HG02852 (cell line): ENCODE results near the gene PTX4.
A peak's percentile ranks its signal among the peaks of the same experiment; 100 is the strongest.

Source experiments
- ATAC-seq: cut with Tn5 transposase; IDR thresholded peaks from one replicate; pipeline ENCODE4 v1.9.1; 2021; ENCODE audit warnings: mild to moderate bottlenecking, moderate library complexity; ENCODE audit not compliant: unreplicated experiment

PTX4 gene

DNA sequence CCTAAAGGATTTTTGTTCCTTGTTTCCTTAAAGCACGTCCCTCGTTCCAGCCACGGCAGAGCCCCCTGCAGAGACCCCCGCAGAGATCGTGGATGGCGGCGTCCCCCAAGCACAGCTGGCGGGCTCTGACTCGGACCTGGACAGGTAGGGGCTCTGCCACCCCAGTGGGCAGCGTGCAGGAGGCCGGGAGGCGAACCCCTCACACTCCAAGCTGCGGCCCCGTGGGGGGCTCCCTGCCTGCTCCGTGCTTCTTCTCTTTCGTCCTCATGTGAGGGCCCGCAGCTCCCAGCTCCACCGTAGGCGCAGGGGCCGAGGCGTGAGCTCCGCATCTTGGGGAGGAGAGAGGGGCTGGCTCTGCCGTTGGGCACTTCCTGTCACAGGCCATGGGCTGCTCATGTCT lies 12.9 kb upstream of the PTX4 start:
- ATAC-seq = no peak

DNA sequence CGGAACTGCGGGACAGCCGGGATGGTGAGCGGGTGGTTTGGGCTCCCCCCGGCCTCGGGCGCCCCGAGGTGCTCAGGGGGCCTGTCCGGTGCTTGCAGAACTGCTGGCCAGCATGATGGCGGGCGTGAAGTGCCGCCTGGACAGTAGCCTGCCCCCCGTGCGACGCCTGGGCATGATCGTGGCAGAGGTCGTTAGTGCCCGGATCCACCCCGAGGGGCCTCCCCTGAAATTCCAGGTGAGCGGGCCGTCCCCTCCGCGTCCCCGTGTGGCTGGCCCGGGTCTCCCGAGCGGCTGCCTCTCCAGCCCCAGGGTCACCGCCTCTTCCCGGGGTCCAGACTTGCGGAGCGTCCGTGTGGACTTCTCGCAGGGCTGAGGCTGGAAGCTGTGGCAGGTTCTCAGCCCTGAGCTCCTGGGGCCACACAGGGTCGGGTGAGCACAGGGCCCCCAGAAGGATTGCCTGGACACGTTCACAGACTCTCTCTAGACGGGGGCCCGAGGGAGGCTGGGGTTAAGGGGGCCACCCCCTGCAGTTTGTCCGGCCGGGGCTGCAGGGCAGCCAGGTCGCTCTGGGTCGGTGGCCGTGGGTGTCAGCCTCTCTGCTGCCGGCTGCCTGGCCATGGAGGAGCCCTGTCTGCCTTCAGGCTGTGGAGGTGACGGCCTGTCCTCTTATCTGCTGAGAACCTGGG lies 11.9 kb upstream of the PTX4 start:
- ATAC-seq = no peak

DNA sequence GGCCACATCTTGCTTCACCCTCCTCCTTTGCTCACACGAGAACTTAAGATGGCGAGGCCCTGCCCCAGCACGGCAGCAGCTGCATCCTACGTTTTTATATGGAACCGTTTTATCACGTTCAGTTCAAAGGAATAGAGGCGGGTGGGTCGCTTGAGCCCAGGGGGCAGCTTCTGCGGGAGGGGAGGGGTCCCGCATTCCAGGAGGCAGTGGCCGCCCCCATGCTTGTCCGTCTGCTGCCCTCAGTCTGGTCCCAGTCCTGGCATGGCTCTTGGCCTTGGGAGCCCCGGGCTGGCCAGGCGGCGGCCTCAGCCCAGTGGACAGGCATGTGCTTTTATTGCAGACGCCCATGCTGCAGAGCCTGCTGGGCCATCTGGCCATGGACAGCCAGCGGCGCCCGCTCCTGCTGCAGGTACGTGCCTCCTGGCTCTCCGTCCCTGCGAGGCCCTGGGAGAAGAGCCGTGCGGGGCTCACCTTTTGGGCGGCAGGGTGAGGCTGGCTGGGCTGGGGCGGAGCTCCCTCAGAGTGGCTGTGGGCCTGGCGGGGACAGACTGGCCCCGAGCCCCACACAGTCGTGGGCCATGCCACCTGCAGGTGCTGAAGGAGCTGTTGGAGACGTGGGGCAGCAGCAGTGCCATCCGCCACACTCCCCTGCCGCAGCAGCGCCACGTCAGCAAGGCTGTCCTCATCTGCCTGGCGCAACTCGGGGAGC lies 11.2 kb upstream of the PTX4 start:
- no peak for ATAC-seq

DNA sequence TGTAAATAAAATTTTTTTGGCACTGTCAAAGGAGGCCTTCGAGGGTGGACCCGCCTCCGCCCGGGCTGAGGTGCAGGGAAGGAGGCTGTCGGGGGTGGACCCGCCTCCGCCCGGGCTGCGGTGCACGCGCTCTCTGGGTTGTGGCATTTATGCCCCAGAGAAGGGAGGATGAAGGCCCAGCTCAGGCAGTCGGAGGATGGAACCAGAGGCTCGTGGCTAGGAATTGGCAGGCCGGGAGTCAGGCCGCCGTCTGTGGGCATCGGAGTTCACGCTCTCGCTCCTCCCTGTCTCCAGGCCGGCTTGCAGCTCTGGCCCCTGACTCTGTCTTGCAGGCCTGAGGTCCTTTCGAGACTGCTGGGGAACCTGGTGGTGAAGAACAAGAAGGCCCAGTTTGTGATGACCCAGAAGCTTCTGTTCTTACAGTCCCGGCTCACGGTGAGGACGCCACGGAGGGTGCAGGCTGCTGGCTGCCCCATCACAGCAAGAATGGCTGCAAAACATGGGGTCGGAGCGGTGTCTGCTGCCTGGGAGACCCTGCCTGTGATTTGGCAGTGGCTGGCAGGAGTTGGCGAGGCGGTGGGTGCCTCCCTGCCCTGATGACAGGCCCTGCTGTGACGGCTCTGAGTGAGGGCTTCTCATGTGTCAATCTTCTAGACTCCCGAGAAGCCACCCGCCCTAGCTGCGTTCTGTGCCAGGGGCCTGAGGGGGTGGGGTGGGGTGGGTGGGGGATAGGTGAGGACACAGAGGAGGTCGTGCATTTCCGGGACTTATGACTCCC lies 10.3 kb upstream of the PTX4 start:
- ATAC-seq = no peak

- no peak for ATAC-seq
These were observed 8.4 kb upstream of the PTX4 start for GRCh38 chr16:1497014-1497598.

DNA sequence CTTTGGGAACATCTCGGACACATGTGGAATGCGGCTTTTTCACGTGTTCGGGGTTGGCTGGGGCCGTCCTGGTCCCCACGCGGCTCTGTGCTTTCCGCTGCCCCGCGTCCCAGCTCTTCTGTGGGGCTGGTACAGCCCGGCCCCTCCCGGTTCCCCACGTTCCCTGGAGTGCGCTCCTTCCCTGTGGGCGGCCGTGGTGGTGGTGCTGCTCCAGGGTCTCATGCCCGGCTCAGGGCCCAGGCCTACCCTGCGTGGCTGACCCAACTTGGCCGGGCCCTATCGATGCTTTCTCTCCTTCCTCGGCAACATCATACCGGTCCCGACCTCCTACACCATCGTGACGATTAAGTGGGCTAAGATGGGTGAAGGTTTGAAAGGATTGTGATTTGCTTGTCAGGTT lies 7.7 kb upstream of the PTX4 start:
- ATAC-seq = no peak

- ATAC-seq = no peak
These were observed 7.1 kb upstream of the PTX4 start for GRCh38 chr16:1495889-1496262.

DNA sequence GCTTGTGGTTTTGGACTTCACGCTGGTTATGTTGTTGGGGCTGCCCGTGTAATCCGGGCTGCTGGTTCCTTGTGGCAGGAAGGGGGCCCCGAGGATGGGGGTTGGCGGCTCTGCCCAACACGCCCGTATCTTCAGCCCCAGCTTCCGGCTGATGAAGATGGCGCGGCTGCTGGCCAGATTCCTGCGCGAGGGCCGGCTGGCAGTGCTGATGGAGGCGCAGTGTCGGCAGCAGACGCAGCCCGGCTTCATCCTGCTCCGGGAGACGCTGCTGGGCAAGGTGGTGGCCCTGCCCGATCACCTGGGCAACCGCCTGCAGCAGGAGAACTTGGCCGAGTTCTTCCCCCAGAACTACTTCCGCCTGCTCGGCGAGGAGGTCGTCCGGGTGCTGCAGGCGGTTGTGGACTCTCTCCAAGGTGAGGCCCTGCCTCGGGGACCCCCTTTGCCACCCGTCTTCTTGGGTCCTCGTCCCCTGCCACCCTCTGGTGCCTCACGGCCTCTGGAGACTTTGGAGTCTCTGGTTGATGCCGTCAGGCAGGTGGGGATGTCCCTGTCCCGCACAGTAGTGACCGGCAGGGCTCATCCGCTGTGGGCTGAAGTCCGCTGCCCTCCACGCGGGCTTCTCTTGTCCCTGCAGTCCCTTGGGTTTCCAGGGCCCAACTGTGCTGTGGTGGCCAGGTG lies 6.6 kb upstream of the PTX4 start:
- ATAC-seq = no peak

- ATAC-seq = no peak
These were observed 6.0 kb upstream of the PTX4 start for GRCh38 chr16:1494711-1495110.

- no peak for ATAC-seq
These were observed 5.4 kb upstream of the PTX4 start for GRCh38 chr16:1494129-1494640.

DNA sequence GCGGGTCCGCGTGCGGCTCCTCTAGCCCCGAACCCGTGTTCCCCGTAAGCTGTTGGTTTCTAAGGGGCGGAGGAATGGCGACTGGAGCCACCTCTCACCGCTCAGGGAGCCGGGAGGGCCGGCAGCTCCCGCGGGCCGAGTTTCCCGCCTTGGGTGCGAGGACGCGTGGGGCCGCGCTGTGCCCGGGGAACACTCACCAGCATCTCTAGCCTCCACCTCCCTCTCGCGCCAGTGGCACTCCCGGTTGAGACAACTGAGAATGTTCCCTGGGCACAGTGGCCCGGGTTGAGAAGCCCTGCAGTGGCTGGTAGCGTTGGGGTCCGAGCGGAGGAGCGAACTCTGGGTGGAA lies 5.0 kb upstream of the PTX4 start:
- ATAC-seq = no peak

DNA sequence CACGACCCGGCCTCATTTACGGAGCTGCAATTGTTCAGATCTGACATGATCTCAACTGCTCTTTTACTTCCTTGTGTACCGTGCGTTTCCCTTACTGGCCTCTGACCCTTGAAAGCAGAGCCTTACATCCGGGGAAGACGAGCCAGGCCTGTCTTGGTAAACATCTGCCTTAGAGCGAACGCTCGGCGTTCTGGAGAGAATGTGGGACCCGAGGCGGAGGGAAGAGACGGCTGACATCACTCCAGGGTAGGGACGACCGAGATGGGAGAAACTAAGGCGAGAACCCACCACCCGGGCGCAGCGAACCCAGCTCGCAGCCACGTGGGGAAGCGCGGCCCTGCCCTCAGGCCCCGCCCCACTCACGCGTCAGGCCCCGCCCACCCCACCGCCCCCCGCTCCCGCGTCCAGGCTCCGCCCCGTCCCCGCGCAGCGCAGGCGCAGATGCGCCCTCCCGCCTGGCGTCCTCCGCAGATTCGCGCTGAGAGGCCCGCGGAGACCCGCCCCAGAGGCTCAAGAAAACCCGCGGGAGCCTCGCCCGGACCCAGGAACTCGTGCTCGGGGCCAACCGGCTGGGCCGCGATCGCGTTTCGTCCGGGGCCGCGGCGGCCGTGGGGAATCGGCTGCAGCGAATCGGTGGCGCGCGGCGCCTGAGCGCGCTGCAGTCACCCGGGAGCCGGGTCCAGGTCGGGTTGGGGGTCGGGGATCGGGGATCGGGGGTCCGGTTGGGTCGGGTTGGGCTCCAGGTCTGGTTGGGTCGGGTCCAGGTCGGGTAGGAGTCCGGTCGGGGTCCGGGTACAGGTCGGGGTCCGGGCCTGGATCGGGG lies 4.4 kb upstream of the PTX4 start, which contains the start of gene TELO2:
TSS of gene TELO2 (plus strand) at position 438 of the 823 bp plus-strand sequence. CDS start 922 bp downstream, outside the sequence.
- peak; percentile 75 for ATAC-seq

DNA sequence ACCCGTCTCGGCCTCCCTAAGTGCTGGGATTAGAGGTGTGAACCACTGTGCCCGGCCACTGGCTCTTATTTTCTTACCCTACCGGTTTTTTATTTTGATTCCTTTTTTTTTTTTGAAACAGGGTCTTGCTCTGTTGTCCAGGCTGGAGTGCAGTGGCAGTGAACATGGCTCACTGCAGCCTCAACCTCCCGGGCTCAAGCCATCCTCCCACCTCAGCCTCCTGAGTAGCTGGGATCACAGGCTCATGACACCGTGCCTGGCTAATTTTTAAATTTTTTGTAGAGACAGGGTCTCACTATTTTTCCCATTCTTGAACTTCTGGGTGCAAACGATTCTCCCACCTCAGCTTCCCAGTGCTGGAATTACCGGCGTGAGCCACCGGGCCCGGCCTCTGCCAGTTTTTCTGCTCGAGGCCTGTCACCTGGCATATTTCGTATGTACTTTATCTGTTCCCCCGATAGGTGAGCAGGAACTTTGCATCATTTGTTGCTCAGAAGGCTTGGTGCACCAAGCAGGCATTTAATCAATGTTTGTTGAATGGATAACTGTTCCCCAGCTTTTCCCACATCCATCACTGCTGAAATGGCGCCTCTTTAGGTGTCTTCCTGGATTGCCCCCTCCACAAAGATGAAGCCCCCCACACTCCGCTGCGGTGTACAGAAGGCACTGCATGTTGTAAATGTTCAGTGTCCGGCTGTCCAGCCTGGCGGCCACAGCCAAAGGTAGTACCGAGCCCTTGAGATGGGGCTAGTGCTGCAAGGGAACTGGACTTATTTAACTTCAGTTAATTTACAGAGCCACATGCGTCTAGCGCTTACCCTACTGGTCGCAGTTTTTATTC lies 3.6 kb upstream of the PTX4 start:
- ATAC-seq = no peak

DNA sequence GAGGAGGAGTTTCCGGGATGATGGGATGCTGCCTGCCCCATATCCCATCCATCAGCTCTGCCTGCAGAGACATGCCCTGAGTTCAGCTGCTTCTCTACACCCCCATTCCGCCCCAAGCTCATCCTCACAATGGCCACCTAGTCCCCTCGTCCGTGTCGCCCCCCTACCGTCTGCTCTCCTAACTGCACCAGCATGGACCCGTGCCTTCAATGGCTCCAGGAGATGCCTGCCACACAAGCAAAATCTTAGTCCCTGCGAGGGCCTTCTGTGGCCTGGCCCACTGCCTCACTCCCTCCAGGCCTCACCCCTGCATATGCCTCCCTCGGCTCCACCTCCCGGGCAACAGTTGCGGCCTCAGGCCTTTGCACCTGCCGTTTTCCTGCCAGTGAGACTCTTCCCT lies 2.6 kb upstream of the PTX4 start:
- no peak for ATAC-seq

GRCh38 chr16:1489077-1489476 lies 333 bp upstream of the PTX4 start:
- ATAC-seq = no peak

- no peak for ATAC-seq
These were observed 616 bp downstream of the PTX4 start for GRCh38 chr16:1488054-1488601.

DNA sequence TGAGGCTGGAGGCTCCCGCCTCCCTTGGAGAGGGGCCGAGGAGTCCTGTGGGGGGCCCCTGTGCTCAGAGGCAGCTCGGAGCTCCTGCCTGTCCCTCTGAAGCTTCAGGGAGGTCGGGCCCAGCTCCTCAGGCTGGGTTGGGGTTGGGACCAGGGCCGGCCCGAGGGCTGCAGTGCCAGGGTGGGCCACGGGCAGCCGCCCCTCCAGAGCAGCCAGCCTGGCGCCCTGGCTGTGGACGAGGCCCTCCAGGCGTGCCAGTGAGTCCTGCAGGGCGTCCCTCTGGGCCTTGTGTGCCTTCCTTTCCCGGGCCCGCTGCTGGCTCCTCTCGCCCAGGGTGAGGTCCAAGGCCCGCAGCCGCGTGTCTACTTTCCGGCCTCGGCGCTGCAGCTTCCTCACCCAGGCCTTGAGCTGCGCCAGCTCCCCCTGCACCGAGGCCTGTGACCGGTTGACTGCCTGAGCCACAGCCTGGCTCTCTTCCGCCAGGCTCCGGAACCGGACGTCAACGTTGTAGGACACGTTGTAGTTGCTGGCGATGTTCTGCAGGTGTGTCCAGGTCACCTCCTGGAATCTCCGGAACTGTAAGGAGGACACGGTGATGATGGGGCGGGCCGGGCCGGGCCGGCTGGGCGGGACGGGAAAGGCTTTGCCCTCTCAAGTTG lies 1.2 kb downstream of the PTX4 start:
- no peak for ATAC-seq
